ENCODE data around the gene CASP2.

GRCh38 chr7:143252006-143252405 lies 36.1 kb upstream of the CASP2 start:
- TF ChIP-seq POLR2A (IDR thresholded peaks at IDR 0.05) (no peak), CTCF (IDR thresholded peaks at IDR 0.05) (no peak)

Measured in Peyer's patch (tissue), 4 donors.